Endothelial cell of umbilical vein (primary cell): ENCODE results near the gene PIBF1. TPM values are rescaled to one million over a fixed set of nuclear protein-coding genes. Genes with fewer than 3 reads are reported as not detected.

Experiments
- BruUV-seq: library from RNA; stranded (reverse); fragments of 400-500 nt; replicated peaks from 2 replicates; lab custom pipeline; 2021; lab: Mats Ljungman, UMichigan
- CTCF ChIA-PET: fragments of 300-600, 350-600 bp; sonication (Branson Sonifier 250); formaldehyde crosslinking; loops from one replicate; lab custom pipeline; 2021; ENCODE audit warnings: antibody characterized with exemption, inconsistent platforms; lab: Charles Lee
- POLR2A ChIA-PET: fragments of 300-600, 350-600 bp; sonication (Branson Sonifier 250); formaldehyde crosslinking; loops from one replicate; lab custom pipeline; 2021; ENCODE audit warnings: antibody characterized with exemption, inconsistent platforms; lab: Charles Lee
- DNase-seq: peaks from one replicate; pipeline ENCODE4 v3.0.0-alpha.2; 2011; ENCODE audit warnings: low read depth, low spot score
- FAIRE-seq: peaks from 2 replicates; lab custom pipeline; 2011; peaks lifted over from hg19 to GRCh38; lab: Jason Lieb, UNC
- H2AFZ ChIP-seq: 2 replicates; pipeline ENCODE4 v1.6.0; 2012; ENCODE audit warnings: low read depth, low read length, control low read depth, inconsistent platforms
- H3K27ac ChIP-seq: 2 replicates; pipeline ENCODE4 v1.5.1; 2011; ENCODE audit warnings: low read depth, mild to moderate bottlenecking, control low read depth, low read length, moderate library complexity; ENCODE audit not compliant: insufficient read depth
- H3K27me3 ChIP-seq, 2 experiments: 2 replicates each; pipeline versions ENCODE4 v1.6.0 to v1.6.1; 2011; ENCODE audit warnings: low read length in 2 of 2, mixed read lengths in 1 of 2; ENCODE audit not compliant: control insufficient read depth in 2 of 2, insufficient read depth in 2 of 2
- H3K36me3 ChIP-seq, 2 experiments: 2 replicates in 1 of 2; 3 replicates in 1 of 2; pipeline ENCODE4 v1.5.1; 2011; ENCODE audit warnings: low read length in 2 of 2, mild to moderate bottlenecking in 1 of 2, moderate library complexity in 1 of 2; ENCODE audit not compliant: control insufficient read depth in 2 of 2, insufficient read depth in 2 of 2; ENCODE audit errors: extremely low read depth in 1 of 2
- H3K4me1 ChIP-seq: 3 replicates; pipeline ENCODE4 v1.5.1; 2011; ENCODE audit warnings: mild to moderate bottlenecking, low read length; ENCODE audit not compliant: control insufficient read depth, insufficient read depth; ENCODE audit errors: extremely low read depth
- H3K4me2 ChIP-seq: 2 replicates; pipeline ENCODE4 v1.6.1; 2011; ENCODE audit warnings: low read length, control low read depth, mixed read lengths; ENCODE audit not compliant: insufficient read depth
- H3K4me3 ChIP-seq, 3 experiments: fragments of 200-600 bp in 1 of 3; sonication (generic), shearing (Covaris generic) in 1 of 3; replicated peaks in 1 of 3; 2 replicates each; pipeline ENCODE4 v1.5.1; 2011 to 2016; ENCODE audit warnings: control low read depth in 3 of 3, low read length in 3 of 3, mild to moderate bottlenecking in 2 of 3, inconsistent platforms in 1 of 3, low read depth in 1 of 3, moderate library complexity in 1 of 3; ENCODE audit not compliant: insufficient read depth in 1 of 3
- H3K79me2 ChIP-seq: 2 replicates; pipeline ENCODE4 v1.6.0; 2012; ENCODE audit warnings: low read length, inconsistent platforms; ENCODE audit not compliant: control insufficient read depth, insufficient read depth
- H3K9ac ChIP-seq: replicated peaks from 2 replicates; pipeline ENCODE3; 2011; ENCODE audit warnings: low read length, control low read depth; ENCODE audit not compliant: insufficient read depth; ENCODE audit errors: extremely low read depth
- H3K9me1 ChIP-seq: replicated peaks from 3 replicates; pipeline ENCODE4 v1.6.0; 2011; ENCODE audit warnings: mild to moderate bottlenecking, low read length; ENCODE audit not compliant: control insufficient read depth, insufficient read depth; ENCODE audit errors: extremely low read depth
- H3K9me3 ChIP-seq: replicated peaks from 2 replicates; pipeline ENCODE4 v1.5.1; 2012; ENCODE audit warnings: low read length, inconsistent platforms; ENCODE audit not compliant: control insufficient read depth, insufficient read depth
- H4K20me1 ChIP-seq: replicated peaks from 2 replicates; pipeline ENCODE3; 2011; ENCODE audit warnings: mild to moderate bottlenecking, low read length; ENCODE audit not compliant: control insufficient read depth, insufficient read depth; ENCODE audit errors: extremely low read depth
- GATA2 ChIP-seq: IDR thresholded peaks from 2 replicates; pipeline ENCODE4 v1.7.0; 2011; ENCODE audit warnings: low read depth, mild to moderate bottlenecking, moderate library complexity, mixed read lengths, low read length; ENCODE audit not compliant: insufficient read length, insufficient read depth
- MYC ChIP-seq: IDR thresholded peaks from one replicate; pipeline ENCODE4 v1.6.1; 2011; ENCODE audit warnings: mild to moderate bottlenecking, low read depth, low read length
- POLR2A ChIP-seq: IDR thresholded peaks from 2 replicates; pipeline ENCODE4 v1.6.1; 2012; ENCODE audit warnings: low read depth, mild to moderate bottlenecking, control low read depth, low read length
- POLR2AphosphoS5 ChIP-seq: IDR thresholded peaks from 2 replicates; pipeline ENCODE4 v1.6.1; 2012; ENCODE audit warnings: low read depth, mild to moderate bottlenecking, control low read depth, low read length, moderate library complexity; ENCODE audit not compliant: insufficient read depth
- dilution Hi-C: fragments of 300-500 bp; cut with MboI; formaldehyde crosslinking; loops from one replicate; pipeline ENCODE4 v1.15.0; 2019; ENCODE audit warnings: low sequenced_read_pairs; ENCODE audit not compliant: extremely low pct_ligation_motif_present
- intact Hi-C: fragments of 100-400 bp; cut with micrococcal nuclease; formaldehyde crosslinking; loops from one replicate; pipeline ENCODE4 v1.10.0; 2022
- polyA plus RNA-seq, 4 experiments: library from polyadenylated mRNA; depleted of rRNA in 3 of 4; stranded (reverse) in 3 of 4; unstranded in 1 of 4; fragments of >200 nt; gene quantifications; 2 replicates each; pipeline versions ENCODE4 v1.2.1 to v1.2.3, GENCODE V29; 2011 to 2012; ENCODE audit warnings: missing spikeins in 1 of 4
- total RNA-seq: library from RNA; stranded (reverse); gene quantifications from 2 replicates; pipeline ENCODE4 v1.2.3, GENCODE V29; 2021
- TF ChIP-seq, protein P1 (sequence below): IDR thresholded peaks from 2 replicates; pipeline ENCODE4 v1.6.1; 2011; ENCODE audit not compliant: insufficient read depth, insufficient read length
- TF ChIP-seq, protein P2 (sequence below), 2 donors: IDR thresholded peaks; 1 replicate in 1 of 2; 2 replicates in 1 of 2; pipeline ENCODE4 v1.5.1; 2011; ENCODE audit warnings: low read length in 2 of 2, mild to moderate bottlenecking in 2 of 2, moderate library complexity in 2 of 2, control low read depth in 1 of 2, inconsistent platforms in 1 of 2, low read depth in 1 of 2; ENCODE audit not compliant: insufficient read depth in 1 of 2; ENCODE audit errors: extremely low read depth in 1 of 2

The PIBF1 gene
- total and polyA plus RNA-seq, 2 donors (not counting 3 experiments of a cell fraction or from before 2014, with no cell fraction given): 1.4 to 18.4 TPM

DNA sequence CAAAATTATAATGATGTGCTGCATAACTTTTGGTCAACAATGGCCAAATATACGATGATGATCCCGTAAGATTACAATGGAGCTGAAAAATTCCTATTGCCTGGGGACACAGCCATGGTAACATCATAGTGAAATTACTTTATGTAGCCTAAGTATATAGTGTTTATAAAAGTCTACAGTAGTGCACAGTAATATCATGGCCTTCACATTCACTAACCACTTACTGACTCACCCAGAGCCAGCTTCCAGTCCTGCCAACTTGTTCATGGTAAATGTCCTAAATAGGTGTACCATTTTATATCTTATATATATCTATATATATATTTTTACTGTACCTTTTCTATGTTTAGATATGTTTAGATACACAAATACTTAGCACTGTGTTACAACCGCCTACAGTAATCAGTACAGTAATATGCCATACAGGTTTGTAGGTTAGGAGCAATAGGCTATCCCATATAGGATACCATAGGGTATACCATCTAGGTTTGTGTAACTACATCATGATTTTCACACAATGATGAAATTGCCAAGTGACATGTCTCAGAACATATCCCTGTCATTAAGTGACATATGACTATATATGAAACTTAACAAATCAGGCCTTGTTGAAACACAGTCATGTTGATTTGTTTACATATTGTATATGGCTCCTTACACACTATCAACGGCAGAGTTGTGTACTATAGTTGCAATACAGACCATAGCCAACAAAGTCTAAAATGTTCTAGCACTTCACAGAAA is 24.0 kb upstream of the PIBF1 start:
- Histone ChIP-seq H3K4me1 (no peaks in the 10 kb centered on the region), H3K79me2 (no peaks in the 10 kb centered on the region), H2AFZ (no peak overlapping the region), H4K20me1 (no peaks in the 10 kb centered on the region), H3K4me2 (no peak overlapping the region), H3K36me3 (peaks cover 8 to 32% of the 10 kb centered on the region in 2 experiments), H3K27ac (no peak overlapping the region), H3K9me1 (no peaks in the 10 kb centered on the region), H3K27me3 (no peaks in the 10 kb centered on the region), H3K9me3 (no peaks in the 10 kb centered on the region), H3K4me3 (no peak overlapping the region), H3K9ac (no peak overlapping the region)
- BruUV-seq: no TSS peak
- ChIA-PET POLR2A (interaction anchor here (0.7 kb wide), 1 partner anchor 1222 kb away, joined by 4 read pairs; no protein-coding TSS in a partner anchor), CTCF (interaction anchor here (1.1 kb wide), 1 partner anchor 12 kb away, joined by 3 read pairs; no protein-coding TSS in a partner anchor)
- DNase-seq: no peak
- TF ChIP-seq POLR2A: no peak
- TF ChIP-seq, protein P1, sequence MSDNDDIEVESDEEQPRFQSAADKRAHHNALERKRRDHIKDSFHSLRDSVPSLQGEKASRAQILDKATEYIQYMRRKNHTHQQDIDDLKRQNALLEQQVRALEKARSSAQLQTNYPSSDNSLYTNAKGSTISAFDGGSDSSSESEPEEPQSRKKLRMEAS: no peak
- no peak for TF ChIP-seq GATA2
- no peak for TF ChIP-seq POLR2AphosphoS5
- FAIRE-seq: no peak
- intact Hi-C loops: no loop called here
- dilution Hi-C loops: no loop called here

DNA sequence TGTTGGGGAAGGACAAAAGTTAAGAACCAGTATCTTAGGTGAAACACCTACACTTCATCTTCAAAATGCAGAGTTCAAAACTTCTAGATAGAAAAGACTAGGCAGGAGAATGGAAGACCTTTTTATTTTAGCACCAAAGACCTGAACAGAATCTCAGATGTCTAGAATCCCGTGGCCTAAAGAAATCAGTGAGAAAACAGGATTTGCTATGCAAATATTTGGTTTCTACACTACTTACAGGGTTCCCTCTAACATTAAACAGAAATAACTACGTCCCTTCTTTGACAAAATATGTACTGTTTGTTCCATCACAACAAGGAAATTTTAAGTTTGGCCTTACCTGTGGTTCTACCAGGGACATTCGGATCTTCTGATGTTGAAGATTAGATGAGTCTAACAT is 21.7 kb upstream of the PIBF1 start:
- dilution Hi-C loops: no loop called here
- no peaks in the 10 kb centered on the region for H3K79me2 ChIP-seq
- H3K4me2 ChIP-seq: no peak overlapping the region
- FAIRE-seq (no peak), DNase-seq (no peak)
- no peak overlapping the region for H2AFZ ChIP-seq
- H3K36me3 ChIP-seq: peaks cover 12 to 32% of the 10 kb centered on the region in 2 experiments
- BruUV-seq: no TSS peak
- POLR2A ChIA-PET: no interaction called here
- H3K4me1 ChIP-seq: no peaks in the 10 kb centered on the region
- intact Hi-C loops: no loop called here
- CTCF ChIA-PET: interaction anchor here (0.6 kb wide), 1 partner anchor 19 kb away, joined by 3 read pairs; no protein-coding TSS in a partner anchor
- no peaks in the 10 kb centered on the region for H4K20me1 ChIP-seq
- TF ChIP-seq POLR2AphosphoS5 (no peak), MYC (no peak)
- TF ChIP-seq, protein P2, sequence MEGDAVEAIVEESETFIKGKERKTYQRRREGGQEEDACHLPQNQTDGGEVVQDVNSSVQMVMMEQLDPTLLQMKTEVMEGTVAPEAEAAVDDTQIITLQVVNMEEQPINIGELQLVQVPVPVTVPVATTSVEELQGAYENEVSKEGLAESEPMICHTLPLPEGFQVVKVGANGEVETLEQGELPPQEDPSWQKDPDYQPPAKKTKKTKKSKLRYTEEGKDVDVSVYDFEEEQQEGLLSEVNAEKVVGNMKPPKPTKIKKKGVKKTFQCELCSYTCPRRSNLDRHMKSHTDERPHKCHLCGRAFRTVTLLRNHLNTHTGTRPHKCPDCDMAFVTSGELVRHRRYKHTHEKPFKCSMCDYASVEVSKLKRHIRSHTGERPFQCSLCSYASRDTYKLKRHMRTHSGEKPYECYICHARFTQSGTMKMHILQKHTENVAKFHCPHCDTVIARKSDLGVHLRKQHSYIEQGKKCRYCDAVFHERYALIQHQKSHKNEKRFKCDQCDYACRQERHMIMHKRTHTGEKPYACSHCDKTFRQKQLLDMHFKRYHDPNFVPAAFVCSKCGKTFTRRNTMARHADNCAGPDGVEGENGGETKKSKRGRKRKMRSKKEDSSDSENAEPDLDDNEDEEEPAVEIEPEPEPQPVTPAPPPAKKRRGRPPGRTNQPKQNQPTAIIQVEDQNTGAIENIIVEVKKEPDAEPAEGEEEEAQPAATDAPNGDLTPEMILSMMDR (IDR thresholded peaks at IDR 0.05; ENCODE audit: extremely low read depth in 1 of 2, insufficient read depth in 1 of 2, low read depth in 1 of 2, low read length in 2 of 2): no peak
- no peaks in the 10 kb centered on the region for H3K27me3 ChIP-seq
- H3K27ac ChIP-seq: no peak overlapping the region
- H3K9me1 ChIP-seq: no peaks in the 10 kb centered on the region
- no peak overlapping the region for H3K9ac ChIP-seq
- no peak overlapping the region for H3K4me3 ChIP-seq
- H3K9me3 ChIP-seq: no peaks in the 10 kb centered on the region
